ENCODE data around the gene NAA25. TPM values are rescaled to one million over a fixed set of nuclear protein-coding genes. Genes with fewer than 3 reads are reported as not detected.

NAA25 gene
- total RNA-seq, 1 experiment from 2014 or later: 55.0 TPM

DNA sequence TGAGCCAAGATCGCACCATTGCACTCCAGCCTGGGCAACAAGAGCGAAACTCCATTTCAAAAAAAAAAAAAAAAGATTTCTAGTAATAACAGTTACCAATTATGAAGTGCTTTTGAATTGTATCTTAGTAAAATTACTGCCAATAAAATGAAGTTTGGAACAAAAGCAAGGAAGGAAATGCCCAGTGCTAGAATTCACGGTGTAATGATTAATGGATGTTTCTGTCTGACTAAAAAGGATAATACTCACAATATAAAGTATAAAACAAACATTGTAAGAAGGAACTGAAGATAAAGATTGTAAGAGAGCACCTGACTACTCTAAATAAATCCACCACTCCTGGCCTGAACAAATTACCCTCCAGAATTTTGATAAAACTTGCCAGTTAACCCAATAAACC is 99.7 kb downstream of the NAA25 start:
- TF ChIP-seq, protein P1, sequence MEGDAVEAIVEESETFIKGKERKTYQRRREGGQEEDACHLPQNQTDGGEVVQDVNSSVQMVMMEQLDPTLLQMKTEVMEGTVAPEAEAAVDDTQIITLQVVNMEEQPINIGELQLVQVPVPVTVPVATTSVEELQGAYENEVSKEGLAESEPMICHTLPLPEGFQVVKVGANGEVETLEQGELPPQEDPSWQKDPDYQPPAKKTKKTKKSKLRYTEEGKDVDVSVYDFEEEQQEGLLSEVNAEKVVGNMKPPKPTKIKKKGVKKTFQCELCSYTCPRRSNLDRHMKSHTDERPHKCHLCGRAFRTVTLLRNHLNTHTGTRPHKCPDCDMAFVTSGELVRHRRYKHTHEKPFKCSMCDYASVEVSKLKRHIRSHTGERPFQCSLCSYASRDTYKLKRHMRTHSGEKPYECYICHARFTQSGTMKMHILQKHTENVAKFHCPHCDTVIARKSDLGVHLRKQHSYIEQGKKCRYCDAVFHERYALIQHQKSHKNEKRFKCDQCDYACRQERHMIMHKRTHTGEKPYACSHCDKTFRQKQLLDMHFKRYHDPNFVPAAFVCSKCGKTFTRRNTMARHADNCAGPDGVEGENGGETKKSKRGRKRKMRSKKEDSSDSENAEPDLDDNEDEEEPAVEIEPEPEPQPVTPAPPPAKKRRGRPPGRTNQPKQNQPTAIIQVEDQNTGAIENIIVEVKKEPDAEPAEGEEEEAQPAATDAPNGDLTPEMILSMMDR (IDR thresholded peaks at IDR 0.05; ENCODE audit: unreplicated experiment): no peak
- intact Hi-C loops (cut with micrococcal nuclease; ENCODE audit: unreplicated experiment): no loop called here
- no TSS peak for BruUV-seq (replicated peaks)
- H3K9me3 Mint-ChIP-seq (ENCODE audit: low read depth, unreplicated experiment): no peaks in the 10 kb centered on the region
- peaks cover 30% of the 10 kb centered on the region for H3K36me3 Mint-ChIP-seq (ENCODE audit: insufficient read depth, unreplicated experiment)
- H3K4me3 Mint-ChIP-seq (ENCODE audit: low read depth, unreplicated experiment): no peak overlapping the region
- CTCF ChIA-PET: no interaction called here
- H3K27ac Mint-ChIP-seq (ENCODE audit: unreplicated experiment): no peak overlapping the region
- DNase-seq: no peak
- peaks cover 36% of the 10 kb centered on the region for H3K4me1 Mint-ChIP-seq (ENCODE audit: low read depth, unreplicated experiment)
- no peaks in the 10 kb centered on the region for H3K27me3 Mint-ChIP-seq (ENCODE audit: unreplicated experiment)

- intact Hi-C loops (cut with micrococcal nuclease; ENCODE audit: unreplicated experiment): no loop called here
- Mint-ChIP-seq H3K4me1 (ENCODE audit: low read depth, unreplicated experiment) (peaks cover 36% of the 10 kb centered on the region), H3K36me3 (ENCODE audit: insufficient read depth, unreplicated experiment) (peaks cover 20% of the 10 kb centered on the region), H3K9me3 (ENCODE audit: low read depth, unreplicated experiment) (no peaks in the 10 kb centered on the region), H3K4me3 (ENCODE audit: low read depth, unreplicated experiment) (no peak overlapping the region), H3K27me3 (ENCODE audit: unreplicated experiment) (no peaks in the 10 kb centered on the region), H3K27ac (ENCODE audit: unreplicated experiment) (no peak overlapping the region)
- DNase-seq: no peak
- BruUV-seq (replicated peaks): no TSS peak
- TF ChIP-seq, protein P1 (IDR thresholded peaks at IDR 0.05; ENCODE audit: unreplicated experiment): no peak
- CTCF ChIA-PET: no interaction called here
These were observed 100.6 kb downstream of the NAA25 start for GRCh38 chr12:112007945-112008344.

DNA sequence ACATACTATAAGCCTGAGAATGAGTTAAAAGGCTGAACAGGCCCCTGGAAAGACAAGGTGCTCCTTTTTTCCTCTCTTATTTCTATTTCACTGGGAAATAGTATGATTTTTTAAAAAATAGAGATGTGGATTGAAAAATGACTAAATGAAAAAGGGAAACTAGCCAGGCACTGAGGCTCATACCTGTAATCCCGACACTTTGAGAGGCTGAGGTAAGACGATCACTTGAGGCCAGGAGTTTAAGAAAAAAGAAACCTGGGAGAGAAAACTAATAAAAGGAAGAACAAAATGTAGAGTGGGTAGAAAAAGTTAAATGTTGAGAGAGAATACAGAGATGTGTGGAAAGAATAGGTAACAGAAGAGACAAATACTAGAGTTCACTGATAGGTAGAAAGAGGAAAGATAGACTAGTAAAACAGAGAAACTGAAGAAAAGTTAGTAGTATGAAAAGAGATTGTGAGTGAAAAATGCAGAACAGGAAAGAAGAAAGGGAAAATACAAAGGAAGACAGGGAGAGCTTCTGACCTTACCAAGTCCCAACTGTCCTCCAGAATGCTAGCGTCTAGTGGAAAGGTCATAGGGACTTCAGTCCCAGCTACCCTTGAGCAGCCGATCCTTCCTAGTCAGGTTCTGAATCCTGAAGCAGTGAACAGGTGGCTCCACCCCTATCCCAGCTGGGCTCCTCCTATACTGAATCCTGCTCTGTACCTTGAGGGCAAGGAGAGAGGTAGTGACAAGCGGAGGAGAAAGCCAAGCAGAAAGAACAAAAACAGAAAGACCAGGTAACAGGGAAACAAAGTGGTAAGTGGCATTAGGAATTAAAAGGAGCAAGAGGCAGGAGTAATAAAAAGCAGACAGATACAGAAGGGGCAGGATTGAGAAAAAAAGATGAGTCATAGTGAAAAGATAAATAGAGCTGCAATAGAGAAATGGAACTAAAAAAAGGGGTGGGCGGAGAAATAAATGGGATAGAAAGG is 102.9 kb downstream of the NAA25 start:
- intact Hi-C loops (cut with micrococcal nuclease; ENCODE audit: unreplicated experiment): no loop called here
- Mint-ChIP-seq H3K4me1 (ENCODE audit: low read depth, unreplicated experiment) (peaks cover 24% of the 10 kb centered on the region), H3K36me3 (ENCODE audit: insufficient read depth, unreplicated experiment) (peaks cover 4% of the 10 kb centered on the region), H3K27ac (ENCODE audit: unreplicated experiment) (peak overlapping the region; percentile 24), H3K4me3 (ENCODE audit: low read depth, unreplicated experiment) (peak overlapping the region; percentile 5), H3K27me3 (ENCODE audit: unreplicated experiment) (no peaks in the 10 kb centered on the region), H3K9me3 (ENCODE audit: low read depth, unreplicated experiment) (no peaks in the 10 kb centered on the region)
- TF ChIP-seq, protein P1 (IDR thresholded peaks at IDR 0.05; ENCODE audit: unreplicated experiment): no peak
- peak; percentile 39 for DNase-seq
- CTCF ChIA-PET: interaction anchor here (0.6 kb wide), 2 partner anchors 60 to 513 kb away, joined by 3 to 7 read pairs; no protein-coding TSS in a partner anchor
- BruUV-seq (replicated peaks): no TSS peak

DNA sequence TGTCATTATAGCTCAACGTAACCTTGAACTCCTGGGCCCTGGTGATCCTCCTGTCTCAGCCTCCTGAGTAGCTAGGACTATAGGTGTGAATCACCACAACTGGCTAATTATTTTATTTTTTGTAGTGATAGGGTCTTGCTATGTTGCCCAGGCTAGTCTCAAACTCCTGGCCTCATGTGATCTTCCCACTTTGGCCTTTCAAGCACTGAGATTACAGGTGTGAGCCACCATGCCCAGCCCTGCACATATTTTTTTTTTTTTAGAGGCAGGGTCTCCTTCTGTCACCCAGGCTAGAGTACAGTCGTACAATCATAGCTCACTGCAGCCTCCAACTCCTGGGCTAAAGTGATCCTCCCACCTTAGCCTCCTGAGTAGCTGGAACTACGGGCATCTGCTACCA is 104.5 kb downstream of the NAA25 start:
- peaks cover 4% of the 10 kb centered on the region for H3K36me3 Mint-ChIP-seq (ENCODE audit: insufficient read depth, unreplicated experiment)
- no peak overlapping the region for H3K4me3 Mint-ChIP-seq (ENCODE audit: low read depth, unreplicated experiment)
- no peaks in the 10 kb centered on the region for H3K27me3 Mint-ChIP-seq (ENCODE audit: unreplicated experiment)
- no peaks in the 10 kb centered on the region for H3K9me3 Mint-ChIP-seq (ENCODE audit: low read depth, unreplicated experiment)
- no peak for DNase-seq
- no TSS peak for BruUV-seq (replicated peaks)
- H3K27ac Mint-ChIP-seq (ENCODE audit: unreplicated experiment): no peak overlapping the region
- TF ChIP-seq, protein P1 (IDR thresholded peaks at IDR 0.05; ENCODE audit: unreplicated experiment): no peak
- intact Hi-C loops (cut with micrococcal nuclease; ENCODE audit: unreplicated experiment): no loop called here
- CTCF ChIA-PET: interaction anchor here (0.6 to 1.6 kb wide), 2 partner anchors 9 kb away, joined by 3 to 5 read pairs; partner anchors contain the start of genes ERP29 and TMEM116
- peaks cover 17% of the 10 kb centered on the region for H3K4me1 Mint-ChIP-seq (ENCODE audit: low read depth, unreplicated experiment)
